OCI-M2 (cell line): ENCODE data around the gene TMEM255B.

ENCODE experiments used
- DNase-seq: peaks from one replicate; lab custom pipeline; 2025; ENCODE audit not compliant: unreplicated experiment; lab: John Stamatoyannopoulos, UW

TMEM255B gene

DNA sequence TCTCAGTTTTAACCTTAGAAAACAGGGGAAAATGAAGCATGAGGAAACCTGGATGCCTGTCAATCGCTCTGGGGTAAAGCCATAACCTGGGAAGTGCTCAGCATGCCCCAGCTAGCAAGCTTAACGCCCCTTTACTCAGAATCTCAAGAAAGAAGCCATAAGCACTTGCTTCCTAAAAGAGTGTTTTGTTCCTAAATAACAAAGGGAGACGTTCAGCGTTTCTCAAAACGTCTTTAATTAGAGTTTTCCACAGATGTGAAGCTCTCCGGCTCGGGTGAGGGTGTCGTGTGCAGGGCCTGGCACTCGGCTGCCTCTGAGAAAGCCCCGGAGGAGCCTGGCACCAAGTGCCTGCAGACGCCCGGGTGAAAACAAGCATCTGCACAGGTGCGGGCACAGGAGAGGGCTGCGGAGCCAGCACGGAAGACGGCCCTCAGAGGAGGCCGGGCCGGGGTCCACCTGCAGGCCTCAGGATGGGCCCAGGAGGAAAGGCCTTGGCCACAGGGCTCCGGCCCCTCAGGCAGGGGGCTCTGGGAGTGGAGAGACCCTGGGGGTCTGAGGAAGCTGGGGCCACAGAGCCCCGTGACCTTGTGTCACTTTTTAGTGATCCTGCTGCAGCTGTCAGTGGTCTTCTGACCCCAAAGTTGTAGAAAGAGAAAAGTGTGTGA, 98.6 kb downstream of the TMEM255B start:
- DNase-seq: no peak

DNA sequence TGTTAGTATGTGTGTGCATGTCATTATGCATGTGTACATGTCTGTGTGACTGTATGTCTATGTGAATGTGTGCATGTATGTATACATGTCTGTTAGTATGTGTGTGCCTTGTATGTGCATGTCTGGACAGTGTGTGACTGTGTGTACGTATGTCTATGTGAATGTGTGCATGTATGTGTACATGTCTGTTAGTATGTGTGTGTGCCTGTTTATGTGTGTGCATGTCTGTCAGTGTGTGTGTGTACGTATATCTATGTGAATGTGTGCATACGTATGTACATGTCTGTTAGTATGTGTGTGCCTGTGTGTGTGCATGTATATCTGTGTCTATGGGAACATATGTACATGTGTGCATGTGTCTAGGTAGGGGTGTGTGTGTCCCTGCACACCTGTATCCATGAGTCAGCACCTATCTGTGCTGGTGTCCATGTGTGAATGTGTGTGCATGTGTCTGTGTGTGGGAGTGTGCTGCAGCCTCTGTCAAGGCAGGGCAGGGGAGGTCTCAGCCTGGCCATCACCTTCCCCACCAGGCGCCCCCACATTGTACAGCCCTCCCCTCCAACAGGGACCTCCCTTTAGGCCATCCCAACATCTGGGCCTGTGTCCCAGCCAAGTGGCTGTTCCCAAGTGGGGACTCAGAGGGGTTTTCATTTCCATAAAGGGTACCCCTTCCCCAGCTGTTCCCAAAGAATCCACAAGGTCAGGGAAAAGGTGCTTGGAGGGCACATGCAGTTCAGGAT, 100.5 kb downstream of the TMEM255B start:
- no peak for DNase-seq

DNA sequence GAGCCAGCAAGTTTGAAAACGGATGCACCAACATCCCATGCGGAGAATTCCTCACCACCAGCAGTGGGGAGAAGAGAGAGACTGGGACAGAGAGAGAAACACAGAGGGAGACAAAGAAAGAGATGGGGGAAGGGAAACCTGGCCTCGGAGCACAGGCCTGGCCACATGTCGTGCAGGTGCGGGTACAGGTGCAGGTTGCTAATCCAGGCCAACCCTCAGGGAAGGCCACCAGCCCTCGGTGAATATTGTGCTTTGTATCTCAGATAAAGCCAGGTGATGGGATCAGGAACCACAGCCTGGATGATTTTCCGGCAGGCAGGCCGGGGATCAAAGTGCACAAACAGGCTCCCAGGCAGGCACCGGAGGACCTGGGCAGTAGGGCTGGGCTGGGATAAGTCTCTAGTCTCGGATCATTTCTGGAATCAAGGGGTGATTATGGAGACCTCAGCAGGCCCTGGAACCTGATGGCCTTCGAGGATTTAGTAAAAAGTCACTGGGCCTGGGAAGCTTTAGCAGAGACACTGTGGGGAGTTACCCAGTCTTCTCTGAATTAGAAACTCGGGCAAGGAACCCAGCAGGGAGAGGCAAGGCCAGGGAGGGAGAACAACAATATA, 101.1 kb downstream of the TMEM255B start:
- no peak for DNase-seq

DNA sequence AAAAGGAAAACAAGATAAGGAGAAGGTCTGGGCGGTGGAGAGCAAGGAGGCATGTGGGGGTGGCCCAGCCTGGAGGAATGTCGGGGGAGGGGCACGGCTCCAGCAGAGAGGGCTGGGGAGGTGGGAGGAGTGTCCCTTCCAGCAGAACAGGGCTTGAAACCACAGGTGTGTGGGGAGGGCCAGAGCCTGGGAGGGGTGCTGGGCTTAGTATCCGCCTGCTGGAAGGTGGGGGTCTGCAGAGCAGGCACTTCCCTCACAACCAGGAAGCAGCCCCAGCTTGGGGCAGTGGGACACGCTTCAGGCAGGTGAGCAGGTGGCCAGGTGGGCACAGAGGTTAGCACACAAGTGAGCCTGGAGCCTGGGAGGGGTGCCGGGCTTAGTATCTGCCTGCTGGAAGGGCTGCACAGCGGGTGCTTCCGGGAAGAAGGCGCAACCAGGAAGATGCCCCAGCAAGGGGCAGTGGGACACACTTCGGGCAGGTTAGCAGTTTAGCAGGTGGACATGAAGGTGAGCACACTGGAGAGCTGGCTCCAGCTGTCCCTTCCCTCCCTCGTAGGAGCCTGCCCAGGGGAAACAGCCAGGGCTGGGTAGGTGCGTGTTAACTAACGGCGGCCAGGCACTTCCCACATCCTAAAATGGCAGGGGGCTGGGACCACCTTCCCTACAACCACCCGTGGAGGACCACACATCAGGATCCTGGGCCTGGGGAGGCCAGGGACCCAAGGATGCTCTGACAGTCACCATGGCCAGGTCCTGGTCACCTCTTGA, 101.8 kb downstream of the TMEM255B start:
- DNase-seq: no peak

DNA sequence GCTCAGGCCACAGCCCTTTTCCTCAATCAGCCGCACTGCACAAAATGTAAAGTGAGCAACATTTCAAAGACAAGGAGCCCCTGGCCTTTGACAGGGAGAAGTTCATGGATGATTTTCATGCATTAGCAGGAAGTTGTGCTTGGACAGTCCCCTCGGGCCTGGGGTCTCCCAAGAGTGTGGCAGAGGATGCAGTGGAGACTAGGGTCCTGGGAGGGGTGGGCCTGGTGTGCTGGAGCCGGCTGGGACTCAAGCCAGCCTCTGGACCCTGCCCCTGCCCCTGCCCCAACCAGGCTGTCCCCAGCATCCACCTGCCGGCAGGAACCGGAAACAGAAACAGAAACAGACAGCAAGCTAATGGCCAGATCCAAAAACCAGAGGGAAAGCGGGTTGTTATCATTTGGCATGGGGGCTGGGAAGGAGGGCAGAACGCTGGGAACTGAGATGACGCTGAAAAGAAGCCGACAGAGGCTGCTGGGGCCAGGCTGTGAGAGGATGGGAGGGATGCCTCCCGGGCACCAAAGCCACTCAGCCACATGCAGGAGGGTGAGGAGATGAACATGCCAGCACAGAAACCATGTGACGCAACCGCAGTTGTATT, 102.5 kb downstream of the TMEM255B start:
- no peak for DNase-seq

DNA sequence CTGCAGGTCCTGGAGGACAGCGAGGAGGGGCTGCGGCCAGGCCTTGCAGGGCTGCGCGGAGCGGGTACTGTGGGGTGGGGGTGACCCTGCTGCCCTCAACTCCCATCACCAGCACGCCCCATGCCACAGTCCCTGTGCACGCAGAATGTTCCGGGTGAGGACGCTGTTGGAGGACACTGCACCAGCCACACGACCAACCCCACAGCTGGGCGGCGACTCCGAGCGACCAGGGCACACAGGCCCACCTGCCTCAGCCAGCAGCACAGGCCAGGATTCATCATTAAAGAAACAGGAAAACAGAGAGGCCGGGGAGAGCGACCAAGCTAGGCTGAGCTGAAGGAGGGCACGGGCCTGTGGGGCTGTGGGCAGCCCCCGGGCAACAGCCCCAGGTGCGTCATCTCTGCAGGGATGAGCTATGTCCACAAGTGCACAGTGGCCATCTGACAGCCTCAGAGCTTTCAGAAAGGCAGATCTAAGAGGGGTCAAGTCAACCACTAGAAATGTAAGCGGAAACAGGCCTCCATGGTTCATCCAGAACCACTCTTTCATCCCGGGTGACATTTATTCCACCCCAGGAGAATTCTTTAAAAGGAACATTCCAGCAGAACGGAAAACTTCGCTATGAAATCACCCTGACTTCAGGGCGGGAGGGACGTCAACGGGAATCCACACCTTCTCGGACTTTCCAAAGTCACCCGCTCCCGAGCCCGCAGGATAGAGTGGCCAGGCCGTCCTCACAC, 103.3 kb downstream of the TMEM255B start:
- no peak for DNase-seq

DNA sequence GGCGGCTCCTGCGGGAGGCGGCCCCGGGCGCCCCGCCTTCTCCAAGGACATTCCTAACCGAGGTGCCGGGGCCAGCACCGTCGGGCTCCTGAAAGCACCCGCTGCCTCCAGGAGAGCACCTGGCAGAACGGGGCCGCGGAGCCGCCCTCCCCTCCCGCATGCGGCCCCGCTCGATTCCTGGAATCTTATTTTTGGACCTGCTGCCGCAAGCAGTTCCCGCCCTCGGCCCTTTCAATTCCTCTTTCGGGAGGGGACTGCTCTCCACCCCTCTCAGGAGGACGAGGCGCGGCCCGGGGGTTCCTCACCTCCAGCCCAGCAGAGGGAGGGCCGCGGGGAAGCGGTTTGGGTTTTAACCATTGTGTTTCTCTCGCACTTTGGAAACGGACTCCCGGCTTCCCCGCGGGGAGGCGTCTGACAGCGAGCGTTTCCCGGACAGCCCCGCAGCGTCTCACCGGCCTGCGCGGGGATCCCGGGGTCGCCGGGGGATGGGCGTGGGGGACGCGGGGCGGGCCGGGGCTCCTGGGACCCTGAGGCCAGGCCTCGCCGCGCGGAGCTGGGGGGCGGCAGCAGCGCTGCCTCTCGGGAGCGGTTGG, 104.0 kb downstream of the TMEM255B start:
- DNase-seq: no peak

DNA sequence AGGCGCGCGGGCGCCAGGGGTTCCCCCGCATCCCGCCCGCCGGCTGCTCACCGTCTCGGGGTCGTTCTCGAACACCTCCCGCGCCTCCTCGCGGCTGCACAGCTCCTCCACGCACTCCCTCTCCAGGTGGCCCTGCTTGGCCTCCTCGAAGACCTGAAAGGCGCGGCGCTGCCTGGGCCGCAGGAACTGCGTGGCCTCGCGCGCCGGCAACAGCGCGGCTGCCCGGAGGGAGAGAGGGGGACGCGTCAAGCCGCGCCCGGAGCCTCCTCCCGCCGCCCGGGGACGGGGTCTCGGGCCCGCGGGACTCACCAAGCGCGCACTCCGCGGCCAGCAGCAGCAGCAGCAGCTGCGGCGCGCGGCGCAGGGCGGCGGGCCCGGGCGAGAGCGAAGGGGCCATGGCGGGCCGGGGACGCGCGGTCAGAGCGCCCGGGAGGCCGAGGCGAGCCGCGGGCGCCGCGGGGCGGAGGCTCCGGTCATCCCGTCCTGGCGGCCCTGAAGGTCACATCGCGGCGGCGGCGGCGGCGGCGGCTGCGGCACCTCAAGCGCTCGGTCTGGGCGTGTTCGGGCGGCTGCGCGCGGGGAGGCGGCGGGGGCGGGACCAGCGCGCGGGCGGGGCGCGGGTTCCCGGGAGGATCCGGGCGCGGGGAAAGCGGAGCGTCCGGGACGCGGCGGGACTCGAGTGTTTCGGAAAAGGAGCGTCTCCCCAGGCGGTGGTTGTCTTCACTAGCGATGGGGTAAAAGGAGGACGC, 104.7 kb downstream of the TMEM255B start, which contains the start of gene GAS6:
GAS6 (minus strand) TSS at position 553 of the 749 bp plus-strand sequence; CDS start at position 397, 156 bp downstream.
- DNase-seq: no peak

DNA sequence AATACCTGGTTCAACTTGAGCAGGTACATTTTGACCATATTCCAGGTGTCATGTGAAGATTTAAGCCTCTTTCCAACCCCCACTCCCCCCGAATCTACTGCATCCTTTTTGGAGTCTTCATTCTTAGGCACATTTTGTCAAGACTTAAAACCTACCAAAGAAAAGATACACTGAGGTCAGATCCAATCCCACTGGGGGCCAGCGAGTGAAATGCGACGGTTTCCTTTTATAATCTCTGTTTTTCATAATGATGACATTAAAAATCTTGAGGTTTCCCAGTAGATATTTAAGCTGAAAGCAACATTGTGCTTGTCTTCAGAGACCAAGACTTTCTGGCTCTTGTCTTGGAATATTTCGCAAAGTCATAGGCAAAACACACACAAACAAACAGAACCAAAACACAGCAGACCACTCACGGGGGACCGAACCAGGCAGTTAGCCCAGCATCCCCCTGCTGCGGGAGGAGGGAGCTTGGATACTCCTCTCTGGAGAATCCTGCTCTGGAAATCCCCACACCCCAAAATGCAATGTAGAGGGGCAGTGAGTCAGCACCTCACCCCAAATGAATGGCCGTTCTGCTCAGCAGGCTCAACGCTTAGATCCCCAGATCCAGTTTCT, 105.4 kb downstream of the TMEM255B start:
- no peak for DNase-seq

DNA sequence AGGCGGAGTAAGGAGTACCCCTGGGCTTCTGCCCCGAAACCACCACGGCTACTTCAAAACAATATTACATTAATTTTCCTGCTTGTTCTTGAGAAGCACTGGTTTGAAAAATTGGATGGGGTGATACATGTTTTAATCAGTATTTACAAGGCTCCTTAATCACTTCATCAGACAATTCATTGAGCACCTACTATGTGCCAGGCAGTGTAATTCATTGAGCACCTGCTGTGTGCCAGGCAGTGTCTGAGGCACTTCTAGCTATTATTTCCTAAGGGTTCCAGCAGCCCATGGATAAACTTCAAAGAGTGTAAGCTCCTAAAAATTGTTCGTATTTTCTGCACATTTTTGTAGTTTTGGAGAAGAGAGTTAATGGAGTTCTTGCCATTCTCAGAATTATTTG, 106.4 kb downstream of the TMEM255B start:
- no peak for DNase-seq
